GM12878 (cell line): Measurements from ENCODE around the gene TNS4.

Source experiments
- BHLHE40 ChIP-seq, 2 experiments: fragments of 450-650 bp in 1 of 2; IDR thresholded peaks; 2 replicates each; pipeline ENCODE4 v1.6.1; 2011 to 2017; ENCODE audit warnings: low read depth in 2 of 2, borderline replicate concordance in 1 of 2, improper control_type of control experiment in 1 of 2, low read length in 1 of 2, mild to moderate bottlenecking in 1 of 2
- EP300 ChIP-seq, 2 experiments: fragments of 150-350 bp in 1 of 2; IDR thresholded peaks; 2 replicates each; pipeline ENCODE4 v1.6.1; 2011 to 2012; ENCODE audit warnings: low read depth in 2 of 2, low read length in 2 of 2, borderline replicate concordance in 1 of 2, improper control_type of control experiment in 1 of 2, inconsistent platforms in 1 of 2; ENCODE audit not compliant: control insufficient read depth in 1 of 2
- GABPA ChIP-seq: IDR thresholded peaks from 2 replicates; pipeline ENCODE4 v1.6.1; 2014; ENCODE audit warnings: antibody characterized with exemption, low read depth, mild to moderate bottlenecking, inconsistent platforms
- MEF2A ChIP-seq: IDR thresholded peaks from 2 replicates; pipeline ENCODE4 v1.6.1; 2011; ENCODE audit warnings: low read depth, mild to moderate bottlenecking, low read length, moderate library complexity; ENCODE audit not compliant: insufficient read depth
- NRF1 ChIP-seq: conservative IDR thresholded peaks from 2 replicates; pipeline ENCODE4 v1.6.1; 2011; ENCODE audit warnings: mild to moderate bottlenecking, low read depth, low read length, improper control_type of control experiment
- PML ChIP-seq: IDR thresholded peaks from 2 replicates; pipeline ENCODE4 v1.6.1; 2012; ENCODE audit warnings: low read length, inconsistent platforms
- RFX5 ChIP-seq: IDR thresholded peaks from 2 replicates; pipeline ENCODE4 v1.6.1; 2011; ENCODE audit warnings: low read depth, low read length, improper control_type of control experiment
- SMC3 ChIP-seq: IDR thresholded peaks from 2 replicates; pipeline ENCODE4 v1.6.1; 2011; ENCODE audit warnings: low read length, improper control_type of control experiment, borderline replicate concordance
- SREBF1 ChIP-seq: IDR thresholded peaks from 2 replicates; pipeline ENCODE4 v1.6.1; 2012; ENCODE audit warnings: mild to moderate bottlenecking, low read length
- SREBF2 ChIP-seq: IDR thresholded peaks from 2 replicates; pipeline ENCODE4 v1.6.1; 2012; ENCODE audit warnings: mild to moderate bottlenecking, low read length
- TAF1 ChIP-seq: IDR thresholded peaks from 2 replicates; pipeline ENCODE4 v1.6.1; 2011; ENCODE audit warnings: mild to moderate bottlenecking, low read depth, low read length, borderline replicate concordance
- TF ChIP-seq, protein P1 (sequence below), 3 experiments: IDR thresholded peaks in 2 of 3; conservative IDR thresholded peaks in 1 of 3; 2 replicates each; pipeline ENCODE4 v1.5.1; 2011; ENCODE audit warnings: low read depth in 3 of 3, low read length in 3 of 3, mild to moderate bottlenecking in 3 of 3, control low read depth in 2 of 3, moderate library complexity in 2 of 3, inconsistent platforms in 1 of 3, mixed read lengths in 1 of 3; ENCODE audit not compliant: control insufficient read depth in 2 of 3, insufficient read depth in 1 of 3; ENCODE audit errors: extremely low read depth in 1 of 3
- TF ChIP-seq, protein P2 (sequence below): IDR thresholded peaks from 2 replicates; pipeline ENCODE4 v1.6.1; 2012; ENCODE audit warnings: mild to moderate bottlenecking, low read depth, low read length

DNA sequence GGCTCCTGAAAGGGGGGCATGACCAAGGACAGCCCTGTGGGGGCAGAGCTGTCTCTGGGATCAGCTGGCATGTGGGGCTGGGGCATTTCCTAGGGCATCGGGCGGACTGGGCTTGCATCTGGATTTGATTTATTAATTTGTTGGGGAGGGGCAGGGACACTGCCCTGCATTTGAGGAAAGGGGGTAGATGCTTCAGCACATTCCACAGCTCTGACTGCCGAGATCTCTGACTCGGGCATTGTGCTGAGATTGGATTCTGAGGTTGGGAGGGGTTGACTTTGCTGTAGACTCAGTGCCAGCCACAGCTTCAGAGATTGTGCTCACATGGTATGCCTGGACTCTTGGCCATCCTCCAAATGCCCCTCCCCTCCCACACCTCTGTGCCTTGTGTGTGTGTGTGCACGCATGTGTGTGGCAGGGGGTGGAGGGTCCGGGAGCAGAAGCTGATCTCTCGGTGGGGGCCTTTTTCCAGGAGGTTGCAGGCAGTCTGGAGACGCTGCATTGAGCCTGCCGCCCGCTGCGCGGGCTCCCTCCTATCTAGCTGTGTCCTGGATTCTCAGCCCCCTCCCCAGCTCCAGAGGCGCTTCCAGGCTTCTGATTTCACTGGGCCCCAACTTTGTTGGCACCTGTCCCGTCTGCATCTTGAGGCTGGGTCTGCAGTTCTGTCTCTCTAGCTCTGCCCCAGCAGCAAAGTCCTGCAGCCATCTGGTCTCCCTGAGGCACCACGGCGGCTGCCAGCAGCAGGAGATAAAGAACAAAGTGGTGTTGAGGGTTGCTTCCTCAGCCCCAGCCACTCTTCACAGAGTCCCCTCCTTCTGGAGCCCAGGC, 43.2 kb downstream of the TNS4 start:
- TF ChIP-seq, protein P1, sequence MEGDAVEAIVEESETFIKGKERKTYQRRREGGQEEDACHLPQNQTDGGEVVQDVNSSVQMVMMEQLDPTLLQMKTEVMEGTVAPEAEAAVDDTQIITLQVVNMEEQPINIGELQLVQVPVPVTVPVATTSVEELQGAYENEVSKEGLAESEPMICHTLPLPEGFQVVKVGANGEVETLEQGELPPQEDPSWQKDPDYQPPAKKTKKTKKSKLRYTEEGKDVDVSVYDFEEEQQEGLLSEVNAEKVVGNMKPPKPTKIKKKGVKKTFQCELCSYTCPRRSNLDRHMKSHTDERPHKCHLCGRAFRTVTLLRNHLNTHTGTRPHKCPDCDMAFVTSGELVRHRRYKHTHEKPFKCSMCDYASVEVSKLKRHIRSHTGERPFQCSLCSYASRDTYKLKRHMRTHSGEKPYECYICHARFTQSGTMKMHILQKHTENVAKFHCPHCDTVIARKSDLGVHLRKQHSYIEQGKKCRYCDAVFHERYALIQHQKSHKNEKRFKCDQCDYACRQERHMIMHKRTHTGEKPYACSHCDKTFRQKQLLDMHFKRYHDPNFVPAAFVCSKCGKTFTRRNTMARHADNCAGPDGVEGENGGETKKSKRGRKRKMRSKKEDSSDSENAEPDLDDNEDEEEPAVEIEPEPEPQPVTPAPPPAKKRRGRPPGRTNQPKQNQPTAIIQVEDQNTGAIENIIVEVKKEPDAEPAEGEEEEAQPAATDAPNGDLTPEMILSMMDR (IDR thresholded peaks at IDR 0.05 in 2 of 3, conservative IDR thresholded peaks at IDR 0.05 in 1 of 3; ENCODE audit: control insufficient read depth in 2 of 3, extremely low read depth in 1 of 3, insufficient read depth in 1 of 3, low read depth in 3 of 3, low read length in 3 of 3) = no peak
- TF ChIP-seq BHLHE40 (IDR thresholded peaks at IDR 0.05; ENCODE audit: borderline replicate concordance in 1 of 2, low read depth in 2 of 2, low read length in 1 of 2) = no peak
- no peak for TF ChIP-seq SREBF1
- no peak for TF ChIP-seq SMC3
- TF ChIP-seq TAF1 = no peak
- TF ChIP-seq GABPA = no peak
- TF ChIP-seq NRF1 = no peak
- no peak for TF ChIP-seq PML
- TF ChIP-seq SREBF2 = no peak
- no peak for TF ChIP-seq RFX5
- TF ChIP-seq, protein P2, sequence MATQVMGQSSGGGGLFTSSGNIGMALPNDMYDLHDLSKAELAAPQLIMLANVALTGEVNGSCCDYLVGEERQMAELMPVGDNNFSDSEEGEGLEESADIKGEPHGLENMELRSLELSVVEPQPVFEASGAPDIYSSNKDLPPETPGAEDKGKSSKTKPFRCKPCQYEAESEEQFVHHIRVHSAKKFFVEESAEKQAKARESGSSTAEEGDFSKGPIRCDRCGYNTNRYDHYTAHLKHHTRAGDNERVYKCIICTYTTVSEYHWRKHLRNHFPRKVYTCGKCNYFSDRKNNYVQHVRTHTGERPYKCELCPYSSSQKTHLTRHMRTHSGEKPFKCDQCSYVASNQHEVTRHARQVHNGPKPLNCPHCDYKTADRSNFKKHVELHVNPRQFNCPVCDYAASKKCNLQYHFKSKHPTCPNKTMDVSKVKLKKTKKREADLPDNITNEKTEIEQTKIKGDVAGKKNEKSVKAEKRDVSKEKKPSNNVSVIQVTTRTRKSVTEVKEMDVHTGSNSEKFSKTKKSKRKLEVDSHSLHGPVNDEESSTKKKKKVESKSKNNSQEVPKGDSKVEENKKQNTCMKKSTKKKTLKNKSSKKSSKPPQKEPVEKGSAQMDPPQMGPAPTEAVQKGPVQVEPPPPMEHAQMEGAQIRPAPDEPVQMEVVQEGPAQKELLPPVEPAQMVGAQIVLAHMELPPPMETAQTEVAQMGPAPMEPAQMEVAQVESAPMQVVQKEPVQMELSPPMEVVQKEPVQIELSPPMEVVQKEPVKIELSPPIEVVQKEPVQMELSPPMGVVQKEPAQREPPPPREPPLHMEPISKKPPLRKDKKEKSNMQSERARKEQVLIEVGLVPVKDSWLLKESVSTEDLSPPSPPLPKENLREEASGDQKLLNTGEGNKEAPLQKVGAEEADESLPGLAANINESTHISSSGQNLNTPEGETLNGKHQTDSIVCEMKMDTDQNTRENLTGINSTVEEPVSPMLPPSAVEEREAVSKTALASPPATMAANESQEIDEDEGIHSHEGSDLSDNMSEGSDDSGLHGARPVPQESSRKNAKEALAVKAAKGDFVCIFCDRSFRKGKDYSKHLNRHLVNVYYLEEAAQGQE = no peak
- TF ChIP-seq EP300 (IDR thresholded peaks at IDR 0.05; ENCODE audit: borderline replicate concordance in 1 of 2, control insufficient read depth in 1 of 2, low read depth in 2 of 2, low read length in 2 of 2) = no peak
- no peak for TF ChIP-seq MEF2A
